HG02938 (cell line): ENCODE data around the gene MED26.

Experiments
- ATAC-seq: cut with Tn5 transposase; IDR thresholded peaks from one replicate; pipeline ENCODE4 v1.9.1; 2021; ENCODE audit warnings: mild to moderate bottlenecking, moderate library complexity; ENCODE audit not compliant: unreplicated experiment

Gene MED26

DNA sequence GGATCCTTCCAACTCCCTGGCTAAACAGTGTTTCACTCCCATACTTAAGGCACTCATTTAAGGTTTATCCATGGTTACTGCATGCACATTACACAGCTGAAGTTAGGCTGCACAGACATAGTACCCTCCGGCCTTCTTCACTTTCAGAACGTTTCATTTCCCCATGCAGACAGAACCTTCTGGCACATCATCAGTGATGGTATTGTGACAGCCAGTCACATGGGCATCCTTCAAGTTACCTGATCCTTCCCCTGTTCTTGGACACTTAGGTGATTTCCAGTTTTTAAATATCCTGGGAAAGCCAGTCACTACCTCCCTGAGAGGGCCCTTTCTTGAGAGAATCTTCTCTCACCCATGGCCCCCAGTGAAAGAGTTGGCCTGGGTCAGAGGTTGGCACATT is 22.8 kb upstream of the MED26 start:
- ATAC-seq, result no peak

DNA sequence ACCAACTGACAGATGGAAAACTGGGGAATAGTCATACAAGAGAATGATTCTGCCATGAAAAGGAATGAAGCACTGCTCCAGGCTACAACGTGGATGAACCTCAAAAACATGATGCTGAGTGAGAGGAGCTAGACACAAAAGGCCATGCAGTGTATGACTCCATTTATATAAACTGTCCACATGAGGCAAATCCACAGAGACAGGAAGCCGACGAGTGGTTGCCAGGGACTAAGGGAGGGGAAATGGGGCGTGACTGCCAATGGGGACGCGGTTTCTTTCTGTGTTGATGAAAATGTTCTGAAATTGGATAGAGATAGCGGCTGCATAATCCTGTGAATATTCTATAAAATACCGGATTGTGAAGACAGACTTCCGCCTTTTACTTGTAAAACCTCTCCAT is 21.7 kb upstream of the MED26 start:
- no peak for ATAC-seq

- no peak for ATAC-seq
Measured at GRCh38 chr19:16645140-16645539, 17.1 kb upstream of the MED26 start.

DNA sequence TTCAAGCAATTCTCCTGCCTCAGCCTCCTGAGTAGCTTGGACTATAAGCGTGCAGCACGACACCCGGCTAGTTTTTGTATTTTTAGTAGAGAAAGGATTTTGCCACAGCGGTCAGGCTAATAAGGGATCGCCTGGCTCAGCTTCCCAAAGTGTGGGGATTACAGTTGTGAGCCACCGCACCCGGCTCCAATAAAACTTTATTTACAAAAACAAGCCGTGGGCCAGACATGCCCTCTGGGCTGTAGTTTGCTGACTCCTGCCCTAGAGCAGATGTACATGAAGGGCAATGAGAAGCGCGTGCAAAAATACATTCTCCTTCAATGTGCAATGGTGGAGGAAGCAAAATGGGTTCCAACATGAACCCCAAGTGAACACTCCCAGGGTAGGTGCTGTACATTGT is 13.7 kb upstream of the MED26 start:
- no peak for ATAC-seq

- ATAC-seq, result no peak
Measured at GRCh38 chr19:16640951-16641350, 12.9 kb upstream of the MED26 start.

GRCh38 chr19:16638666-16639065 is 10.7 kb upstream of the MED26 start:
- no peak for ATAC-seq

- no peak for ATAC-seq
Measured at GRCh38 chr19:16637535-16637934, 9.5 kb upstream of the MED26 start.

GRCh38 chr19:16631465-16631864 is 3.5 kb upstream of the MED26 start:
- no peak for ATAC-seq

DNA sequence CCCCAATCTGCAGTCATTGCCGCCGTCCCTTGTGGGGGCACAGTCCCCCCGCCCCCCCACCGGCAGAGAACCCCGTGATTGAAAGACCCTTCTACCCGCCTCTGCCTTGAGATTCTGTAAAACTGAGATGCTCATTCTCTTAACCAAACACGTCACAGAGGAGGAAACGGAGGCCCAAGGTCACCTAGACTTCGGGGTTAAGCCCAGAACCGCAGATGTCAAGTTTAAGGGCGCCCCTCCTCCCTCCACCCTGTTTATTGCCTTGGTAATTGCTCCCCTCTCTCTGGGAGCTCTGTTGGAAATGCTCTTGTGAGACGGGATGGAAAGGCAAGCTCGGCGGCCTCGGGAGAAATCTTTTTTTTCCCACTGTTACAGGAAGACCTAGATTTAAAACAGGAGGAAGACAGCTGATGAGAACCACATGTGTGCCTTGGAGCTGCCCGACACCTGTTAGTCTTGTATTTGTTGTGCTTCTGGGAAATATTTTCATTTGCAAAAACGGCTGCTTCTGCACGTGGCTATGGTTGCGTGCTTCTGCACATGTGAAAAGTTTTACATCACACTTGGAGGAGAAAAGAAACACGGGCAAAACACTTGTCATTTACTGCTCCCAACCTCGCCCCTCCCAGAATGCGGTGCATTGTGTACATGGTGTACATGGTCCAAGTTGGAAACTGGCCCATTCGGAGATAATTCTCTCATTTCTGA is 1.1 kb upstream of the MED26 start:
- no peak for ATAC-seq

- ATAC-seq, result no peak
Measured at GRCh38 chr19:16627928-16628182, 149 bp downstream of the MED26 start.

DNA sequence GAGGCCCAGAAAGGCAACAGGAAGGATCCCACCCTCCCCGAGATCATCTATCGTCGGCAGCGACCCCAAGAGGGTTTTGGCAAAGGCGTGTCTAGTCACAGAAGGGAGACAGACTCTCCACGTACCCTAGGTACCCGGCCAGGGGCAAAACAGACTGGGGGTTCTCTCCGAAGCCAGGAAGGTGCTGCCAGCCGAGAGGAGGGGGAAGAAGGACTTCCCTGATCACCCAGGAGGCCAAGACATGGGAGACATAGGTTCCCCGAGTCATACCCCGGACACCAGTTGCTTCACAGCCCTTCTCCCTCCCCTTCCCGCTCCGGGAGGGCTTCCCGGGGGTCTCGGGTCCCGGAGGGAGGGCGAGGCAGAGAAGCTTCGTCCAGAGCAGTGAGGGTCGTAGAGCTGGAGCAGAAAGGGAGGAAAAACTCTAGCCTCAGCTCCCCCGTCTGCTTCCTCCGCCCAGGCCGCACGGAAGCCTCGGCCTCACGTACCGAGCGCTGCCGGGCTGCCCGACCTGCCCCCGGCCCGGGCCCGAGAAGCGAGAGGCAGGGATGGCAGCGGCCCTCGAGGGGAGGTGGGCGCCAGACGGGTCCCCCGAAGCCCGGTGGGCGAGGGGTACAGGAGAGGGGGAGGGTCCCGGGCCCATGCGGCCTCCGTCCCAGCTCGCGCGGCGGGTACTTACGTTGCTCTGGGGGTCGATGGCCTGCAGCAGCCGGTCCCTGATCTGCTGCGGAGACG is 644 bp downstream of the MED26 start:
- ATAC-seq, result no peak

DNA sequence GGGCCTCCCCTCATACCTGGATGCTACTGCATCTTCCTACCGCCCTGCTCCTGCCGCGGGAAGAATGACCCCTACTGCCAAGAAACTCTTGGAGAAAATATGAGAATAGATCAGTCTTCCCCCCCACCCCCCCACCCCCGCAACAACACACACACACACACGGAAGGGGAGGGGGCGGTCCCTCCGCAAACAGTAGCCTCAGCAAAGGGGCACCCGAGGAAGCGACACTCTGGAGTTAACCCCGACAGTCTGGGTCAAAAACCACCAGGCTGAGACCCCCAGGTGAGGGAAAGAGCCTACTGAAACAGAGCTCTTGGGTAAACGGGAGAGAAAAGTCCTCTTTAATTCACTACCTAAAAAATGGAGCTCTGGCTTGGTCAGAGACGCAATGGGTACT is 1.2 kb downstream of the MED26 start:
- no peak for ATAC-seq

DNA sequence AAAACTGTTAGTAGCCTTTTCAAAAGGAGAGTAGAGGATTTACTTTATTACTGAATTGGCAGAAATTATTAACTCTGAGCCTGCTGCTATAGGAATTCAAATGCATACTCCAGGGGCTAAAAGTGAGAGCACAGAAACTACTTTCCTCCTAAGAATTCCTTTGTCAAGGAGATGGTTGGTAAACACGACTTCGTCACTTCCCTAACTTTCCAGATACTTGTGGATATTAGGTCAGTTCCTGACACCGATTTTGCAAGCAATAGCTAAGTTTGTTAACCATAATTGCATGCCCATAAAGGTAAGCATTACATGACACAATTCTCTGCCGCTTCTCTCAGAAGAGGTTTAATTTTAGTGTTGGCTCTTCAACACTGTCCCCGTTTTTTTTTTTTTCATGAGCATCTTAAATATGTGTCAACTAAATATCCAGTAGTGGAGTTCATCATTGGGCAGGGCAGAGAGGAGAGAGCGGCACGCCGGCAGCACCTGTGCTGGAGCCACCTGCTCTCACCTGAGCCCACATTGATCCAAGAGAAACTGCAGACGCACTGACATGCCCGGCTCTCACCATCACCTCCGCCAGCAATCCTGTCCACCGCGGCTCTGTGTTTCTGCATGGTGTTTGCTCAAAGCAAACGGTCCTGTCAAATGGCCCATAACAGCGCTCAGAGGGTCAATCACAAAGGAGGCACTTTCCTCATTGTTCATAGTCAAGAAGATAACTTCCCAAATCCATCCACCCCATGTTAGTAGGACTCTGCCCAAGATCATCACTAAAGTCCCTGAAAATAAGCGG is 2.6 kb downstream of the MED26 start:
- ATAC-seq, result no peak

DNA sequence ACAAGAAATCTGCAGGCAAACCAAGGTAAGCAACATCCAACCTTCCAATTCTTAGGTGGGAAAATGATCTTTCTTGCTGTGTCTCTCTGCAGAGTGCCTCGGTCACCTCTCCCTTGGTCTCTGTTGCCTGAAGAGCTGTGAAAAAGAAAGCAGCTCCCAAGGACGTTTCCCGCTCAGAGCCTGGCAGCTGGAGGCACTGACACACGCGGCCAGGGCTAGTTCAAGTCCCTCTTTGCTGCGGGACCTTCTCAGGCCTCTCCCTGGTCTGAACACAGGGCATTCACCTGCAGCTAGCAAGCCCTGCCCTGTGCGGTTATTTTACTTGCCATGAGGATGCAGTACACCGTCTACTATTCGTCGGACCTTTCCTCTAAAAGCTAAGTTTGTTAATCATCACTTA is 3.8 kb downstream of the MED26 start:
- no peak for ATAC-seq

DNA sequence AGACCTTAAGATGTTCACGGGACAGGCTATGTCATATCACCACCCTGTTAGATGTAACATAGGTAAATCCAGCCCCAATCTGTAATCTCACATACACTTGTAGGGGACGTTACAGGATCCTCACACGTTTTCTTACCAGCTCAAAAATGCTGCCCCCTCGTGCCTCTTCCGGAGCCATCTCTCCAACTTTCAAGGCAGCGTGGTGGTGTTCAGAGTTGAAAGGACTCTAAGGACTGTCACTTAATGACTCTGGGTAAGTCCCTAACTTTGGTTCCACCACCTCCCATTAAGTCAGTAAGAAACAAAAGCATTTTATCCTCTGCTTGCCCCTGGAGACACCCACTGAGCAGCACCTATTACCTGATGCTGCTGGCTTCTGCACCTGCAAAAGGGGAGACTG is 4.4 kb downstream of the MED26 start:
- ATAC-seq, result no peak

DNA sequence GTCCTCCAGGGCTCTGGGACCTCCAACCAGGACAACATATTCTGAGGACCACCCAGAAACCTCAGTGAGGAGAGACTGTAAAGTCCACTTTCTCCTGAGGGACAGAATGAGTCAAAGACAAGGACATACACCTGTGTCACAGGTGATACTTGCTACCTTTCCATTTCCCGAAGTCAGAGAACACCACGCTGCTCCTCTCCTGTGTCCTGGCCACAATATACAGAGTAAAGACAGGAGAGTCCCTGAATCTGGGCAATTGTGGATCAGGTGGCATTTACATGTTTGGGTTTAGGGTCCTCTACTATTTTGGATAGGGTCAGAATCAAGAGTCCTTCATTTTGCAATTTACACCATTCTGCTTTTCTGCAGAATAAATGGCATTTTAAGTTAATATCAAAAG is 4.9 kb downstream of the MED26 start:
- ATAC-seq, result no peak

DNA sequence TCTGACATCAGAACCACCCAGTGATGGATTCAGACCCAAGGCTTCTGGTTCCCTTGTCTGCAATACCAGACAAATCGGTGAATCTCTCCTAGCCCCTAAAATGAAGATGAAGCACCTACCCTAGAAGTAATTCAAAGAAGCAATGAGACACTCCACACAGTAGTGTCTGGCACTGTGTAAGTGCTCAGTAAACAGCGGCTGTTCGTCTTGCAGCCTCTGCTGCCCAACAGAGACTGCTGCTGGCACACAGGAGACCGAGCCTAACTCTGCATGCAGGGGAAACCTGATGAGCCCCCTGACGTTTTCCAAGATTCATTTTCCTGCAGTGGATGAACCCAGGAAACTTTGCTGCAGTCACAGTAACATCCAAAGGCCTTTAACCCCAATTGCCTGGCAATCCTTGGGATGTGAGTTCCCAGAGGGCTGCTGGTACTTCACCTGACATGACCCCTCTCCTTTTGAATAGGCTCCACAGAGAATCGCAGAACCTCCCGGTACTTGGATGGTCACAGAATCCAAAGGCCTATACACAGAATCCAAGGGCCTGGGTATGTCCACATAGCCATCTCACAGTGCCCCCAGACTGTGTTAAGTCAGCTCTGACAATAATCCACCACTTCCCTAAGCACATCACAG is 6.7 kb downstream of the MED26 start:
- no peak for ATAC-seq

- no peak for ATAC-seq
Measured at GRCh38 chr19:16620584-16620983, 7.4 kb downstream of the MED26 start.

GRCh38 chr19:16620018-16620417 is 8.0 kb downstream of the MED26 start:
- ATAC-seq, result no peak

DNA sequence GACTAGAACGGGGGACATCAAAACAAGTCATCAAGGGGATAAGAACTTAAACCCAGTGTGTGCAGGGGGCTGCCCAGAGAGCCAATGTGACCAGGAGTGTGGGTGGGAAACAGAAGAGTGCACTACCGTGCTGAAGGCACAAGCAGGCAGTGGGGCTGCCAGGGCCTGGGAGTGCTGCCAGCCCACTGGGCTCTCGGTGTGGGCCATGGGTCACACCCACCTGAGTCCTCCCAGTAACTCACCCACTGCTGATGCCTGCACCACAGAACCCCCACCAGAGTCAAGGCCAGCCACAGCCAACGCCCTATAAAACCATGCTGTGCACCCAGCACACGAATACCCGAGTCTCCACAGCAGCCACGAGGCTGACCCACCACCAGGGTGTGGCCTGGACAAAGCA is 8.5 kb downstream of the MED26 start:
- ATAC-seq, result no peak

- ATAC-seq, result no peak
Measured at GRCh38 chr19:16618248-16618647, 9.8 kb downstream of the MED26 start.

- no peak for ATAC-seq
Measured at GRCh38 chr19:16615808-16616207, 12.2 kb downstream of the MED26 start.
